Testis (tissue), 3 donors: ENCODE results near the gene FKBP3. TPM values are rescaled to one million over a fixed set of nuclear protein-coding genes. Genes with fewer than 3 reads are reported as not detected.

Source experiments
- DNase-seq: peaks from one replicate; pipeline ENCODE4 v3.0.0-alpha.2; 2019
- H3K27ac ChIP-seq, 2 donors: fragments of 200-600 bp; sonication (generic); one replicate each; pipeline ENCODE4 v1.5.1; 2019
- H3K27me3 ChIP-seq: fragments of 200-600 bp; sonication (generic); one replicate; pipeline ENCODE4 v1.5.1; 2019
- H3K36me3 ChIP-seq: fragments of 200-600 bp; sonication (generic); one replicate; pipeline ENCODE4 v1.5.1; 2017; ENCODE audit warnings: low read depth; ENCODE audit errors: missing control alignments
- H3K4me1 ChIP-seq: fragments of 200-600 bp; sonication (generic); one replicate; pipeline ENCODE4 v1.5.1; 2019
- H3K4me3 ChIP-seq, 2 donors: fragments of 200-600 bp; sonication (generic); one replicate each; pipeline ENCODE4 v1.5.1; 2017 to 2019
- H3K9me3 ChIP-seq: fragments of 200-600 bp; sonication (generic); one replicate; pipeline ENCODE4 v1.5.1; 2017
- POLR2A ChIP-seq: fragments of 450-650 bp; IDR thresholded peaks from one replicate; pipeline ENCODE4 v1.6.1; 2017; ENCODE audit warnings: antibody characterized with exemption, mild to moderate bottlenecking, moderate library complexity
- WGBS, 2 donors: methylation state at CpG; one replicate each; pipeline ENCODE4 v1.1.5; 2018; 5-methylcytosine and 5-hydroxymethylcytosine counted together
- intact Hi-C: fragments of 100-400 bp; cut with DNase I; formaldehyde crosslinking; loops from one replicate; pipeline ENCODE4 v1.15.1; 2023; ENCODE audit warnings: low total_unique reads
- polyA plus RNA-seq: library from polyadenylated mRNA; stranded (reverse); fragments of 350-450 nt; fragmentation: Illumina TruSeq; extraction: RNeasy Lipid Tissue Mini Kit (QIAGEN cat#74804); gene quantifications from one replicate; pipeline ENCODE4 v1.2.3, GENCODE V29; 2014; ENCODE audit warnings: low read depth, low replicate concordance; ENCODE audit not compliant: insufficient read depth
- total RNA-seq, 2 donors: library from RNA; depleted of rRNA; stranded (reverse); fragments of >200 nt; gene quantifications; one replicate each; pipeline ENCODE4 v1.2.3, GENCODE V29; 2016
- TF ChIP-seq, protein P1 (sequence below), 3 experiments: fragments of 450-650 bp in 2 of 3; fragments of 200-600 bp in 1 of 3; sonication (generic) in 1 of 3; IDR thresholded peaks; one replicate each; pipeline ENCODE4 v1.5.1; 2016 to 2019; ENCODE audit warnings: antibody characterized with exemption in 3 of 3, mild to moderate bottlenecking in 2 of 3, moderate library complexity in 1 of 3

FKBP3 gene
- total and polyA plus RNA-seq, 3 donors from 2014 or later: 60.8 to 73.5 (median 65.0) TPM

DNA sequence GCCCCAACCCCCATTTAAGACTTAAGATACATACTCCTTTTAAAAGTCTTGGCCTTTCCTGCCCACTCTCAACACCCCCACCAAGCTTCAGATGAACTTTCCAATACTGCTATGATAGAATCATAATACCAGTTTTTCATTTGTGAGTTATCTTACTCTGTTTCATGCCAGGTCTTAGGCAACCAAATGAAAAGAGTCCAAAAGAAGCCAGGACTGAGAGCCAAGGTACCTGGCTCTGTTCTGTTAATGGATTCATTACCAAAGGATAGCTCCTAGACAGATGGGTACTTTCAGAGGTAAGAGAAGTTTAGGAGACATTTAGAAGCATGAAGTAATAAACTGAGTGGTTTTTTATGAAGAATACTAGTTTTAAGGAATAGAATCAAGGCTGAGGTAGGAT, 35.6 kb upstream of the FKBP3 start:
- TF ChIP-seq POLR2A: no peak
- TF ChIP-seq, protein P1, sequence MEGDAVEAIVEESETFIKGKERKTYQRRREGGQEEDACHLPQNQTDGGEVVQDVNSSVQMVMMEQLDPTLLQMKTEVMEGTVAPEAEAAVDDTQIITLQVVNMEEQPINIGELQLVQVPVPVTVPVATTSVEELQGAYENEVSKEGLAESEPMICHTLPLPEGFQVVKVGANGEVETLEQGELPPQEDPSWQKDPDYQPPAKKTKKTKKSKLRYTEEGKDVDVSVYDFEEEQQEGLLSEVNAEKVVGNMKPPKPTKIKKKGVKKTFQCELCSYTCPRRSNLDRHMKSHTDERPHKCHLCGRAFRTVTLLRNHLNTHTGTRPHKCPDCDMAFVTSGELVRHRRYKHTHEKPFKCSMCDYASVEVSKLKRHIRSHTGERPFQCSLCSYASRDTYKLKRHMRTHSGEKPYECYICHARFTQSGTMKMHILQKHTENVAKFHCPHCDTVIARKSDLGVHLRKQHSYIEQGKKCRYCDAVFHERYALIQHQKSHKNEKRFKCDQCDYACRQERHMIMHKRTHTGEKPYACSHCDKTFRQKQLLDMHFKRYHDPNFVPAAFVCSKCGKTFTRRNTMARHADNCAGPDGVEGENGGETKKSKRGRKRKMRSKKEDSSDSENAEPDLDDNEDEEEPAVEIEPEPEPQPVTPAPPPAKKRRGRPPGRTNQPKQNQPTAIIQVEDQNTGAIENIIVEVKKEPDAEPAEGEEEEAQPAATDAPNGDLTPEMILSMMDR (IDR thresholded peaks at IDR 0.05): no peak
- H3K9me3 ChIP-seq: no peaks in the 10 kb centered on the region
- H3K27me3 ChIP-seq: no peaks in the 10 kb centered on the region
- no peak overlapping the region for H3K27ac ChIP-seq
- intact Hi-C loops: no loop called here
- no peak for DNase-seq
- no peak overlapping the region for H3K4me3 ChIP-seq
- H3K4me1 ChIP-seq: no peaks in the 10 kb centered on the region
- no peaks in the 10 kb centered on the region for H3K36me3 ChIP-seq

DNA sequence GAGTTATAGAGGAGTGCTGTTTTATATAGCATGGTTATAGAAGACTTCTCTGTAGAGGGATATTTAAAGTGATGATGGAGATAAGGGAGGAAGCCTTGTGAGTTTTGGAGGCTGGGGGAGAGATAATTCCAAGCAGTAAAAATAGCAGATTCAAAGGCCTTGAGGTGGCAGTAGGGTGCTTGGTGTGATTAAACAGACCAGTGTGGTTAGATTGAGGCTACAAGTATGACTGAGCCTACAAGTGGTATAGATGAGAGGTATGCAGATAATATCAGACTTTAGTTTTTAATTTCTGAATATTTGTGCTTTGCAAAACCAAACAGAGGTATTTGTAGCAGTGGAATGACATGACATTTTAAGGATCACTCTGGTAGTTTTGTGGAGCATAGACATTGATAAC, 21.8 kb upstream of the FKBP3 start:
- TF ChIP-seq POLR2A: no peak
- TF ChIP-seq, protein P1 (IDR thresholded peaks at IDR 0.05): no peak
- intact Hi-C loops: no loop called here
- H3K36me3 ChIP-seq: no peaks in the 10 kb centered on the region
- H3K4me3 ChIP-seq: no peak overlapping the region
- no peaks in the 10 kb centered on the region for H3K9me3 ChIP-seq
- H3K4me1 ChIP-seq: no peaks in the 10 kb centered on the region
- no peaks in the 10 kb centered on the region for H3K27me3 ChIP-seq
- DNase-seq: no peak
- H3K27ac ChIP-seq: no peak overlapping the region

DNA sequence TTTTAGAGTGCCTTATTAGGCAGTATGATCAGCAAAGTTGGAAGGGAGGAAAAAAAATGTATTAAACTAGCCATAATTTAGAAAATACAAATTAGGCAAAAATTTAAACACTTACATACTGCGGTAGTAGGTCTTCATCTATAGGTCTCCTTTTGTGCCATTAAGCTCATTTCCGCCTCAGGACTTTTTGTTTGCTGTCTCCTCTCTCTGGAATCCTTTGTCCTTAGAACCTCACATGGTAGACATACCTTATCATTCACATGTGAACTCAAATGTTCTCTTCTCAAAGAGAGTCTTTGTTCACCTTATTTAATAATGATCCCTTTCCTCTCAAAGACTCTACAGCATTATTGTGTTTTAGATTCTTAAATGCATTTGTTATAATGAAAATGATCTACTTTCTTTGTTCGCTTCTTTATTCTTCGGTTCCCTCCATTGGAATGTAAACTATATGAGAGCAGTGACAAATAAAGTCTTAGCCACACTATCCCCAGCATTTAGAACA, 16.2 kb upstream of the FKBP3 start:
- Histone ChIP-seq H3K27ac (no peak overlapping the region), H3K4me1 (no peaks in the 10 kb centered on the region), H3K9me3 (no peaks in the 10 kb centered on the region), H3K36me3 (no peaks in the 10 kb centered on the region), H3K27me3 (no peaks in the 10 kb centered on the region), H3K4me3 (no peak overlapping the region)
- DNase-seq: no peak
- intact Hi-C loops: no loop called here
- TF ChIP-seq, protein P1 (IDR thresholded peaks at IDR 0.05): no peak
- no peak for TF ChIP-seq POLR2A
- 93 to 94% methylated on average over 4 of the region's 4 CpGs for WGBS, 2 donors

DNA sequence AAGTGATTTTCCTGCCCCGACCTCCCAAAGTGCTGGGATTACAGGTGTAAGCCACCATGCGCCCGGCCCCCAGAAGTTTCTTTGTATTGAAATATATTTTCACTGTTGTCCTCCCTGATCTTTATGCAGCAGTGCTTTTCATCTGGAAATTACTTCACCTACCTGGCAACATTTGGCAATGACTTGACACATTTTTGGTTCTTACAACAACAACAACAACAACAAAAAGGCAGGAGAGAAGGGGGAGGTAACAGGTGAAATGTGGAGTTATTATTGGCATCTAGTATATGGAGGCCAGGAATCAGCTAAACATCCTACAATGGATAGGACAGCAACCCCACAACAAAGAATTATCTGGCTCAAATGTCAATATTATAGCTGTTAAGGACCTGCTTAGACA, 15.3 kb upstream of the FKBP3 start:
- 98 to 100% methylated on average over 3 of the region's 3 CpGs for WGBS, 2 donors
- no peak overlapping the region for H3K27ac ChIP-seq
- no peaks in the 10 kb centered on the region for H3K27me3 ChIP-seq
- DNase-seq: no peak
- no peaks in the 10 kb centered on the region for H3K9me3 ChIP-seq
- no peaks in the 10 kb centered on the region for H3K4me1 ChIP-seq
- intact Hi-C loops: no loop called here
- H3K4me3 ChIP-seq: no peak overlapping the region
- no peak for TF ChIP-seq POLR2A
- TF ChIP-seq, protein P1 (IDR thresholded peaks at IDR 0.05): no peak
- H3K36me3 ChIP-seq: no peaks in the 10 kb centered on the region

DNA sequence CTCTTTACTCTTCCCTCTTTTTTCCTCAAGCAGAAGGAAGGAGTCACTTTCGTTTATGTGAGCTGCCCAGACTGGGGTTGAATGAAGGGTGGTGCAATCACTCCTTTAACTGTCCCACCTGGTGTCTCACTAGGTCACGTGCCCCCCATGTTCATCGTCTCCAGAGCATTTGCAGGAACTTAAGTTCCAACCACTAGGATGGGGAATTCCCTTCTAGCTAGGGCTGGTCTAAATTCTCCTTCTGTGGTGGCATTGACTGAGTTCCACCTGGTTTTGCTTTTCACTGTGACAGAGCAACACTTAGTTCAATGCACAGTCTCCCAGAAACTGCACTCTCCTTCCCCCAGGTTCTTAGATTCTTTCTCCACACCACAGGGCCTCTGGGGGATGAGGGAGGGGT, 10.9 kb upstream of the FKBP3 start:
- H3K9me3 ChIP-seq: no peaks in the 10 kb centered on the region
- no peaks in the 10 kb centered on the region for H3K27me3 ChIP-seq
- TF ChIP-seq, protein P1 (IDR thresholded peaks at IDR 0.05): no peak
- TF ChIP-seq POLR2A: no peak
- no peak overlapping the region for H3K4me3 ChIP-seq
- no peaks in the 10 kb centered on the region for H3K36me3 ChIP-seq
- no peaks in the 10 kb centered on the region for H3K4me1 ChIP-seq
- intact Hi-C loops: no loop called here
- WGBS, 2 donors: 92% methylated on average over 3 of the region's 3 CpGs
- no peak for DNase-seq
- H3K27ac ChIP-seq: no peak overlapping the region
